HG02623 (cell line): ENCODE data around the gene SSTR3.
"Not testable (repeated sequence)": the region's sequence is repeated elsewhere in the genome, so short reads cannot be mapped to it uniquely, and the experiment has no call there.

Source experiments
- ATAC-seq: cut with Tn5 transposase; IDR thresholded peaks from one replicate; pipeline ENCODE4 v1.9.1; 2021; ENCODE audit warnings: moderate library complexity; ENCODE audit not compliant: unreplicated experiment

Gene SSTR3

DNA sequence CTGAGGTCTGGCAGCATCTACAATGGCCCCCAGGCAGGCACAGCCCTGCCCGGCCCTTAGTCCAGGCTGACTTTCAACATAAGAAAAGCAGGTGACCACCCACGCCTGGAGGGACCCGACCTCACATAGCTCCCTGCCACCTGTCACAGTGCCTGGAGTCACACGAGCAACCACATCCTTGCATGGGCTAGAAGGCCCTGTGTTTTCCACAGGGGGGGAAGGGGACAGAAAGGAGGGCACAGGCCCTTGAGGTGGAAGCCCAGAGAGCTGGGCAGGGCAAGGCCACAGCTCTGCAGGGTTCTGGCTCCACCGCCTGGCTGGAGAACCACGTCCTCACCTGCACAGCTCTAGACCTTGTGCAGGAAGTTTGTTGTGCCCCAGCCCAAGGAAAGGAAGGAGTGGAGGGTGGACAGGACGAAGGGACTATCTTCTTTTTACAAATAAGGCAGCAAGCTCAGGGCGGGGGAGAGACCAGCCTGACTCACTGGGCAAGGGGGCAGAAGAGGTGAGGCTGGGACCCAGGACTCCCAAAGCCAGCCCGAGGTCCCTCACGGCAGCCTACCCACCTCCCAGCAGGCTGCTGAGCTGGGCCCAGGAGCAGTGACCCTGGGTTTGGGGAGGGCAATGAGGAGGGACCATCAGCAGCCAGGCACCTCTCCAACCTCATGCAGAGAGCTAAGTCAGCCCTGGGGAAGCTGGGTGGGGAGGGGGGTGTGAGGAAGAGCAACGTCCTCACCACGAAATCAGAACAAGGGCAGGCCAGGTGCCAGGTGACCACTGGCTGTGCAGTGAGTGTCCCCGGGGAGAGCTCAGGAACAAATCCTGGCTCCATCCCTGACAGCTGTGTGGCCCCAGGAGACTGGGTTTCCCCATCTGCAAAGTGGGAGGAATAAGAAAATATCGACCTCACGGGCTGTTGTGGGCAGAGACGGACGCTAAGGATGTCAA lies 28.6 kb downstream of the SSTR3 start:
- ATAC-seq, result no peak

DNA sequence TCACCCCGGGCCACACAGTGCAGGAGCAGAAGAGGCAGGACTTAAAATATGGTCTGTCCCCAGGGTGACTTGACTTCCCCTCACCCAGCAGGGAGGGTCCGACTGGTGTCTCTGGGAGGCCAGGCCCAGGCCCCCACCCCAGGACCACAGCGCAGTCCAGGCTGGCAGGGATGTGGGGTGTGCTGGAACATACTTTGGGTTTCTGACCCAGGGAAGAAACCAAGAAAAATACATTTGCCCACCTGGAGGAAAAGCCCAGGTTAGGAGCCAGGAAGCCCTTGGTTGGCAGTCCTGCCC lies 29.4 kb downstream of the SSTR3 start:
- ATAC-seq, result no peak

GRCh38 chr22:37182101-37182948 lies 30.0 kb downstream of the SSTR3 start:
- ATAC-seq, result no peak

- no peak for ATAC-seq
Measured at GRCh38 chr22:37181681-37182080, 30.6 kb downstream of the SSTR3 start.

GRCh38 chr22:37180531-37181231 lies 31.6 kb downstream of the SSTR3 start:
- no peak for ATAC-seq

- ATAC-seq, result no peak
Measured at GRCh38 chr22:37179622-37180420, 32.5 kb downstream of the SSTR3 start.

- ATAC-seq, result no peak
Measured at GRCh38 chr22:37179126-37179470, 33.2 kb downstream of the SSTR3 start.

DNA sequence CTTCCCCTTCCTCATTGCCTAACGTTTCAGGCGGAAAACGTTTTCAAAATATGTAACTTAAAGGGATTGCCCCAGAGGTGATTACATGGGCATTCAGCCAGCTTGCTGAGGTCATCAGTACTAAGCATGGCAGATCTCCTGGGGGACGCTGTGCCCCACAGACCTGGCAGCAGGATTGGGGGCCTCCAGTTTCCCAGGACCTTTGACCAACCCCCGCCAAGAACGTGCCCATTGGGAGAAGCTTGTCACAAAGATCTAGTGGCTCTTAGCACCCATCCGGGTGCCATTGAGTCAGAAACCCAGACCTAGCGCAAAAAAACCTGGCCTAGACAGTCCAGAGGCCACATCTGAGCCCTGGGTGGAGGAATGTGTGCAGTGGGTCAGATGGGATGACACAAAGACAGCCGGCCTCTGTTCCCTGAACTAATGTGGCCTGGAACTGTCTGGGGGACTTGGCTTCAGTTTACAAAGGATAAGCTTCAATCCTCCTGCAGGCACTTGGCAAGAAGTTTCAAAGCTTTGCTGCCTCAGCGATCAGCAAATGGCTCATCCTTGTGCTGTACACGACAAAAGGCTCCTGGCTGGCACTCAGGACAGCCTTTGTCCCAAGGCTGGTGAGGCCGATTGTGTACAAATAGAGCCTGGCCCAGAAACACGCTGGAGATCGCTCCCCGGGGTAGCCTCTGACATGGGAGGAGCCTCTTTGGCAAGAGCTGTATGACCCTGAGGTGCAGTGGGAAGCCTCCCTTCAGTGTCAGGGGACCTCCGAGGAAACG lies 33.7 kb downstream of the SSTR3 start:
- ATAC-seq, result no peak

DNA sequence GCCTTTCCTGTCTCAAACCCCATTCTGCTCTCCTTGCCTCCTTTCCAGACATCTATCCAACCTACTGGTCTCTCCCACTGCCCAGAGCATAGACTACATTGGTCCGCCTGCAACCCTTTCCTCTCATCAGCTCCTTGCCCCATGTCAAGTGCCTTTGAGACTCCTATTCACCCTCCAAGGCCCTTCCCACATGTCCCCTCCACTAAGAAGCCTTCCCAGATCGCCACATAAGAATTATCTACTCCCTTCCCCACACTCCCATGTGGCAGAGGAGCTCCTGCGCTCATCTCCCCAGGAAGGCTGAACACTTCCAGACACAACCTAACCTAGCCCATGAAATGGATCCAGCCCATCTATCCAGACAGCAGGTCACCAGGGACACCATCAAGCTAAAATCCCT lies 34.5 kb downstream of the SSTR3 start:
- no peak for ATAC-seq

GRCh38 chr22:37177221-37177620 lies 35.1 kb downstream of the SSTR3 start:
- no peak for ATAC-seq

DNA sequence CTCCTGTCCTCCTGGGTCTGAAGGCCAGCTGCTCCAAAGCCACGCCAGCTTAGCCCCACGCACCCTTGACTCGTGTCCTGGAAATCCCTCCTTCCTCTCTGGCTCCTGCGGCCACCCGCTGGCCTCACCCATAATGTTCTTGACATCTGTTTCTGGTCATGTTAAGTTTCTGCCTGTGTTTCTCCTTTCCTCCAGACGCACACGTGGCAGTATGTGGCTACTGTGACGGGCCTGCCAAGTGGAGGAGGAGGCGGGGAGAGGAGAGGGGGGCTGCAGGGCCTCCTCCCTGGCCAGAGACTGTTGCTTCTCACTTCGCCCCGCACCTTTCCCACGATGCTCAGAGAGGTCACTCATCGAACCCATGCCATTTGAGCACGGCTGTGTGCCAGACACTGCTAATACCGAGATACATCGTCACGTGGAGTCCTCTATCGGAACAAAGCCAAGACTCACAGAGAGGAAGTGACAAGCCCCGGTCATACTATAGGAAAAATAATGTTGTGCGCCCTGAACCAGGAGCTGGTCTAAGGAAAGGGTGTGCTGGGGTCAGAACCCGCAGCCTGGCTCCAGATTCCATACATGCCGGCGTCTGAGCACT lies 35.7 kb downstream of the SSTR3 start:
- no peak for ATAC-seq

GRCh38 chr22:37175414-37176281 lies 36.6 kb downstream of the SSTR3 start:
- no peak for ATAC-seq

DNA sequence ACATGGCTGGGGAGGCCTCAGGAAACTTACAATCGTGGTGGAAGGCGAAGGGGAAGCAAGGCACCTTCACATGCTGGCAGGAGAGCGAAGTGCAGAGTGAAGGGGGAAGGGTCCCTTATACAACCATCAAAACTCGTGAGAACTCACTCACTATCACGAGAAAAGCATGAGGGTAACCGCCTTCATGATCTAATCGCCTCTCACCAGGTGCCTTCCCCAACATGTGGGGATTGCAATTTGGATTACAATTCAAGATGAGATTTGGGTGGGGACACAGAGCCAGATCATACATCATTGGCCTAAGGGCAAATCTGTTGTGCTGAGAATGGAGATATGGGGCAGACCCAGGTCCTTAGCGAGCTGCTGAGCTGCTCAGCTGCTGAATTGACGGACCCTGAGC lies 37.3 kb downstream of the SSTR3 start:
- ATAC-seq, result no peak

DNA sequence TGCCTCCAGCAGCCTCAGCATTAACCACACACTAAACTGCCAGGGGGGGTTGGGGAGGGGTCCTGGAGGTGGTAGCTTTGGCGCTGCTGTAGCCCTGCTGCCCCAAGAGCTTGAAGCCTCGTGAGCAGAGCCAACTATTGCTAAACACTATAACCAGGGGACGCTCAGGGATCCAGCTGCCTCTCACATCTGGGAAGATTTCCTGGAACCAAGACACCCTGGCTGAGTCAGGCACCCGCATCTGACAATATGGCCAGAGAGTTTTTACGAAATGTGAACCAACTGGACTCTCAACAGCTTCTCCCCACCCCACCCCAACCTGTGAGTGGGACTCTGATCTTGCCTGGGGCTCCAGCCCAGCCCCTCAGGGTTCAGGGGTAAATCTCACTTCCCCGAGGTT lies 38.6 kb downstream of the SSTR3 start:
- ATAC-seq, result no peak

DNA sequence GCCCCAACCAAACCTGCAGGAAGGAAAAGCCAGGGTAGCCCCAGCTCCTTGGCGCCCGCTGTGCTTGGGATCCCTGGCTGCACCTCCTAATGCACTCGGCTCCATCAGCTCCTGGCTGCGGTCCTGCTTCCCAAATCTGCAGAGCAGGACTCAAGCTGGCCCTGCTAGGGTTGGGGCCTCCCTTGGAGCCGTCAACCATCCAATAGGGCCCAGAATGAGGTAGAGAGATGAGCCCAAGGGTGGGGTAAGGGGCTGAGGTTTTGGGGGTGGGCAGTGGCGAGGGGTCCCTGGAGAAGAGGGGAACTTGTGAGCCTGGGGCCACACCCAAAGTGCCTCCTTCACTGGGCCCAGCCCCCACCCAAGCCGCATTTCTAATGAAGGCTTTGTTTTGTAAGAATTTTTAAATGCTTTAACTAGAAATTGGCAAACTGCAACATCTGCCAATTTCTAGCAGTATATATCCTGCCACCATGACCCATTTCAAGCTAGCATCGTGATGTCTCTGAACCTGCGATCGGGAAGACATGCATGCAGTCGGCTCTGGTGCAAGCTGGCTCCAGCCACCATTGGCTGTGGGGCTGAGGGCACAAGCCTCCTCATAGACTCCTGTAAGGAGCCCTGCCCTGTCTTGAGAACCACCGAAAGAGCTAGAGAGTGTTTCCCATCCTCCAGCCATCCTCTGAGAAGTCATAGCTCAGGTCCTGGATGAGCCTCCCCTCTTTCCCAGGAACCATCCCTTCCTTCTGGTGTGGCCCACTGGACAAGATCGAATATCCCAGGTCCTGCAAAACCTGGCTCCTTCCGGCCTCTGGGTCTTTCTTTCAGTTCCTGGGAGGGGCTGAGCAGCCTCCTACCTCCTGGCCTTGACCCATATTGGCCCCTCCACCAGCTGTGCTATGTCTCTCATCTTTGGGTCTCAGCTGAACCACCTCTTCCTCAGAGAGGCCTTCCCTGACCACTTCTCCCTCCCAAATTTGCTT lies 39.7 kb downstream of the SSTR3 start:
- ATAC-seq, result no peak

GRCh38 chr22:37171662-37172061 lies 40.6 kb downstream of the SSTR3 start:
- no peak for ATAC-seq

GRCh38 chr22:37170689-37171405 lies 41.4 kb downstream of the SSTR3 start:
- not testable (repeated sequence) for ATAC-seq
